NCI-H524 treated with DMSO at 0.1 percent for 48 hours (cell line): ENCODE measurements around the gene TRIM46.
"Not testable (repeated sequence)": the region's sequence is repeated elsewhere in the genome, so short reads cannot be mapped to it uniquely, and the experiment has no call there.

ENCODE experiments used
- DNase-seq: peaks from one replicate; lab custom pipeline; 2025; lab: John Stamatoyannopoulos, UW

Gene TRIM46

GRCh38 chr1:155228096-155228427 lies 54.4 kb downstream of the TRIM46 start:
- no peak for DNase-seq

DNA sequence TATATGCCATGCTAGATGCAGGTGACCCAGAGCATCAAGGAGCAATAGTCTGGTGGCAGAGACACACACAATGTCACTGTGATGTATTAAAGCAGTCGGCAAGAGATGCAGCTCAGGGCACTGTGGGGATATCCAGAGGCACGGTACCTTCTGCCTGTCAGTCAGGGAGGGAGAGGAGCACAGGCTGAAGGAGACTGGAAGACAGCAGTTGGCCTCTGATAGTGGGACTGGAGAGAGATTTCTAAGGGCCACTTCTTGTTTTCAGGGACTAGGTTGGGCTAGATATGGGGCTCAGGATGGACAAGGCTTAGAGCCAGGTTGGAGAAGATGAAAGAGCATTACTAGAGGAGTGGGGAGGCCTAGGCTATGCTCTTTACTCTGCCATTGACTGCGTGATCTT lies 57.7 kb downstream of the TRIM46 start:
- not testable (repeated sequence) for DNase-seq

- not testable (repeated sequence) for DNase-seq
These were observed 58.6 kb downstream of the TRIM46 start for GRCh38 chr1:155232001-155232978.

DNA sequence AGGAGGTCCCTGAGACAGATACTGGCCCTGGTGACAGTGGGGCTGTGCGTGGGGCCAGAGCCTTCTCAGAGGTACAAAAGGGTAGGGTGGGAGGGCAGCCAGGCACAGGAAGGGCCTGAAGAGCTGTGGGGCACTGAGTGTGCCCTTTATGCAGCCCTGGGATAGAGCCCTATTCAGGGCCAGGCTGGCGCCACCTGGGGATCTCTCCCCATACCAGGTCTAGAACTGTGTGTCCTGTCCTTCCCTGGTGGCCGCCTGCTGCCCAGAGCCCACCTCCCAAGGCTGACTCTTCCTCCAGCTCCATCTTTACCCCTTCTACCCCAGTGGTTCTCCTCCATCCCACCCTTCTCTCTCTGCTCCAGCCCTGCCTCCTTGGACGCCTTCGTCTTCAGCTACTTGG lies 59.9 kb downstream of the TRIM46 start:
- not testable (repeated sequence) for DNase-seq
